Astrocyte (in vitro differentiated cells and primary cell): ENCODE measurements around the gene ISG20L2. TPM values are rescaled to one million over a fixed set of nuclear protein-coding genes. Genes with fewer than 3 reads are reported as not detected.
A peak's percentile ranks its signal among the peaks of the same experiment; 100 is the strongest.

Source experiments
- DNase-seq: peaks from one replicate; pipeline ENCODE4 v3.0.0-alpha.2; 2010; ENCODE audit warnings: low read depth
- FAIRE-seq: peaks from 2 replicates; lab custom pipeline; 2011; peaks lifted over from hg19 to GRCh38; lab: Jason Lieb, UNC
- H2AFZ ChIP-seq: 2 replicates; pipeline ENCODE4 v1.6.0; 2012; ENCODE audit warnings: low read depth, low read length, inconsistent platforms
- H3K27ac ChIP-seq: 2 replicates; pipeline ENCODE4 v1.5.1; 2011; ENCODE audit warnings: low read depth, low read length, inconsistent platforms
- H3K27me3 ChIP-seq: 2 replicates; pipeline ENCODE4 v1.6.0; 2011; ENCODE audit warnings: low read length, inconsistent platforms; ENCODE audit not compliant: insufficient read depth
- H3K36me3 ChIP-seq: 2 replicates; pipeline ENCODE4 v1.5.1; 2011; ENCODE audit warnings: low read length, inconsistent platforms; ENCODE audit not compliant: insufficient read depth
- H3K4me1 ChIP-seq: 2 replicates; pipeline ENCODE4 v1.5.1; 2011; ENCODE audit warnings: low read length, inconsistent platforms; ENCODE audit not compliant: insufficient read depth
- H3K4me2 ChIP-seq: 2 replicates; pipeline ENCODE4 v1.6.0; 2012; ENCODE audit warnings: low read length, inconsistent platforms
- H3K4me3 ChIP-seq: 2 replicates; pipeline ENCODE4 v1.5.1; 2011; ENCODE audit warnings: low read depth, mild to moderate bottlenecking, low read length, inconsistent platforms; ENCODE audit not compliant: insufficient read depth
- H3K79me2 ChIP-seq: 2 replicates; pipeline ENCODE4 v1.6.0; 2012; ENCODE audit warnings: mild to moderate bottlenecking, low read length, inconsistent platforms; ENCODE audit not compliant: insufficient read depth
- H3K9ac ChIP-seq: 2 replicates; pipeline ENCODE4 v1.6.0; 2012; ENCODE audit warnings: mild to moderate bottlenecking, low read length, inconsistent platforms
- H3K9me3 ChIP-seq: 2 replicates; pipeline ENCODE4 v1.5.1; 2012; ENCODE audit warnings: low read depth, mild to moderate bottlenecking, low read length, inconsistent platforms; ENCODE audit not compliant: insufficient read depth
- H4K20me1 ChIP-seq: 2 replicates; pipeline ENCODE4 v1.6.0; 2012; ENCODE audit warnings: low read length, inconsistent platforms; ENCODE audit not compliant: insufficient read depth
- H3K27ac Mint-ChIP-seq: one replicate; pipeline ENCODE4 v1.8.0; 2021; ENCODE audit warnings: mild to moderate bottlenecking, mixed read lengths; ENCODE audit not compliant: unreplicated experiment
- H3K27me3 Mint-ChIP-seq: one replicate; pipeline ENCODE4 v1.8.0; 2021; ENCODE audit warnings: low read depth, mixed read lengths; ENCODE audit not compliant: unreplicated experiment
- H3K36me3 Mint-ChIP-seq: one replicate; pipeline ENCODE4 v1.8.0; 2021; ENCODE audit warnings: low read depth, mixed read lengths; ENCODE audit not compliant: unreplicated experiment
- H3K4me1 Mint-ChIP-seq: one replicate; pipeline ENCODE4 v1.8.0; 2021; ENCODE audit warnings: low read depth, mixed read lengths; ENCODE audit not compliant: unreplicated experiment
- H3K4me3 Mint-ChIP-seq: one replicate; pipeline ENCODE4 v1.8.0; 2021; ENCODE audit warnings: mild to moderate bottlenecking, moderate library complexity, mixed read lengths; ENCODE audit not compliant: unreplicated experiment
- H3K9me3 Mint-ChIP-seq: one replicate; pipeline ENCODE4 v1.8.0; 2021; ENCODE audit warnings: mild to moderate bottlenecking, mixed read lengths; ENCODE audit not compliant: unreplicated experiment
- CTCF ChIP-seq: IDR thresholded peaks from 2 replicates; pipeline ENCODE4 v1.5.1; 2011; ENCODE audit warnings: low read depth, mild to moderate bottlenecking, inconsistent platforms, low read length, moderate library complexity; ENCODE audit not compliant: insufficient read depth
- EZH2 ChIP-seq: IDR thresholded peaks from 2 replicates; pipeline ENCODE4 v1.6.1; 2012; ENCODE audit warnings: mild to moderate bottlenecking, low read length, inconsistent platforms; ENCODE audit not compliant: insufficient read depth
- total RNA-seq: library from RNA; stranded (reverse); gene quantifications from 2 replicates; pipeline ENCODE4 v1.2.1, GENCODE V29; 2021

The ISG20L2 gene
- total RNA-seq, 1 donor from 2014 or later, result 33.4 TPM

DNA sequence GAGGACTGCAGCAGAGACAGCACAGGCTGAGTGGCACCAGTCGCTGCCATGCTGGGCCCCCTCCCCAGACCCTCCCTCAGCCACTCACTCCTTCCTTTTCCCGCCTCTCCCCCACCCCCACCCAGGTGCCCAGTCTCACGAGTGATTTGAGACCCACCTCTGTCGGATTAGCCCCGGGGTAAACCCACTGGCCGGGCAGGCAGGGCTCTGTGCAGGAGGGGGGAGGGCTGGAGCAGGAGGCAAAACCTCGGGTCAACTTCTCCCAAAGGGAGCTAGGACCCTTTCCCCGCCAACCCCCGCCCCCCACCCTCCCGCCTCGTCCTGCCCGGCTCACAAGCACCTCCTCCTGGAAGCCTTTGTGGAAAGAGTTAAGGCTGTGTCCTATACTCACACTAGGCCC is 15.8 kb upstream of the ISG20L2 start:
- Histone ChIP-seq H4K20me1 (no peaks in the 10 kb centered on the region), H3K27me3 (no peaks in the 10 kb centered on the region), H3K27ac (no peak overlapping the region), H3K4me3 (no peak overlapping the region), H3K4me1 (peaks cover 42% of the 10 kb centered on the region), H3K79me2 (peaks cover 69% of the 10 kb centered on the region), H3K9ac (no peak overlapping the region), H2AFZ (no peak overlapping the region), H3K4me2 (no peak overlapping the region), H3K36me3 (peaks cover 4% of the 10 kb centered on the region), H3K9me3 (no peaks in the 10 kb centered on the region)
- no peaks in the 10 kb centered on the region for H3K9me3 Mint-ChIP-seq
- TF ChIP-seq EZH2 (no peak), CTCF (no peak)
- FAIRE-seq (no peak), DNase-seq (no peak)
- H3K4me3 Mint-ChIP-seq, result peak overlapping the region; percentile 69
- H3K27ac Mint-ChIP-seq, result no peak overlapping the region
- peaks cover 42% of the 10 kb centered on the region for H3K4me1 Mint-ChIP-seq
- no peaks in the 10 kb centered on the region for H3K27me3 Mint-ChIP-seq
- H3K36me3 Mint-ChIP-seq, result peaks cover 17% of the 10 kb centered on the region

- peaks cover 4% of the 10 kb centered on the region for H3K36me3 ChIP-seq
- H2AFZ ChIP-seq, result no peak overlapping the region
- no peak overlapping the region for H3K4me3 ChIP-seq
- no peaks in the 10 kb centered on the region for H3K27me3 Mint-ChIP-seq
- H3K36me3 Mint-ChIP-seq, result peaks cover 15% of the 10 kb centered on the region
- H3K4me1 Mint-ChIP-seq, result peaks cover 35% of the 10 kb centered on the region
- H3K79me2 ChIP-seq, result peaks cover 67% of the 10 kb centered on the region
- H3K9me3 Mint-ChIP-seq, result no peaks in the 10 kb centered on the region
- no peak overlapping the region for H3K27ac ChIP-seq
- H4K20me1 ChIP-seq, result no peaks in the 10 kb centered on the region
- peak overlapping the region; percentile 69 for H3K4me3 Mint-ChIP-seq
- TF ChIP-seq CTCF (no peak), EZH2 (no peak)
- H3K27ac Mint-ChIP-seq, result no peak overlapping the region
- H3K4me1 ChIP-seq, result peaks cover 35% of the 10 kb centered on the region
- DNase-seq (no peak), FAIRE-seq (no peak)
- no peak overlapping the region for H3K4me2 ChIP-seq
- H3K27me3 ChIP-seq, result no peaks in the 10 kb centered on the region
- H3K9me3 ChIP-seq, result no peaks in the 10 kb centered on the region
- H3K9ac ChIP-seq, result no peak overlapping the region
Measured at GRCh38 chr1:156743367-156744302, 15.1 kb upstream of the ISG20L2 start.

GRCh38 chr1:156742801-156743200 is 14.2 kb upstream of the ISG20L2 start:
- H3K4me1 Mint-ChIP-seq, result peaks cover 27% of the 10 kb centered on the region
- peaks cover 9% of the 10 kb centered on the region for H3K36me3 ChIP-seq

More at GRCh38 chr1:156742801-156743200, 14.2 kb upstream of the ISG20L2 start:
- no peak overlapping the region for H3K4me3 Mint-ChIP-seq
- FAIRE-seq, result no peak
- H3K4me2 ChIP-seq, result no peak overlapping the region
- peaks cover 58% of the 10 kb centered on the region for H3K79me2 ChIP-seq
- no peak overlapping the region for H3K27ac ChIP-seq
- H3K27me3 Mint-ChIP-seq, result no peaks in the 10 kb centered on the region
- H3K4me3 ChIP-seq, result no peak overlapping the region
- peaks cover 15% of the 10 kb centered on the region for H3K36me3 Mint-ChIP-seq
- H3K9me3 ChIP-seq, result no peaks in the 10 kb centered on the region
- H4K20me1 ChIP-seq, result no peaks in the 10 kb centered on the region
- no peaks in the 10 kb centered on the region for H3K27me3 ChIP-seq
- H3K9me3 Mint-ChIP-seq, result no peaks in the 10 kb centered on the region
- H3K9ac ChIP-seq, result no peak overlapping the region
- TF ChIP-seq CTCF (no peak), EZH2 (no peak)
- peaks cover 27% of the 10 kb centered on the region for H3K4me1 ChIP-seq
- DNase-seq, result no peak
- H2AFZ ChIP-seq, result no peak overlapping the region
- H3K27ac Mint-ChIP-seq, result no peak overlapping the region
